Stimulated activated naive CD8-positive, alpha-beta T cell treated with anti-CD3 and anti-CD28 coated beads, Interleukin-15, Interleukin-2, amounts not matched to agents 100 ng/mL and 50 ng/mL, for 24 hours (primary cell): ENCODE results near the gene MLKL.
"Not testable (repeated sequence)": the region's sequence is repeated elsewhere in the genome, so short reads cannot be mapped to it uniquely, and the experiment has no call there.

ENCODE experiments used
- H3K27ac Mint-ChIP-seq: one replicate; pipeline ENCODE4 v1.8.0; 2021; ENCODE audit warnings: mild to moderate bottlenecking, mixed read lengths
- H3K27me3 Mint-ChIP-seq: one replicate; pipeline ENCODE4 v1.8.0; 2021; ENCODE audit warnings: mixed read lengths
- H3K36me3 Mint-ChIP-seq: one replicate; pipeline ENCODE4 v1.8.0; 2021; ENCODE audit warnings: low read depth, mixed read lengths
- H3K4me1 Mint-ChIP-seq: one replicate; pipeline ENCODE4 v1.8.0; 2021; ENCODE audit warnings: low read depth, mixed read lengths
- H3K4me3 Mint-ChIP-seq: one replicate; pipeline ENCODE4 v1.8.0; 2021; ENCODE audit warnings: mild to moderate bottlenecking, mixed read lengths
- H3K9me3 Mint-ChIP-seq: one replicate; pipeline ENCODE4 v1.8.0; 2021; ENCODE audit warnings: mixed read lengths

The MLKL gene

DNA sequence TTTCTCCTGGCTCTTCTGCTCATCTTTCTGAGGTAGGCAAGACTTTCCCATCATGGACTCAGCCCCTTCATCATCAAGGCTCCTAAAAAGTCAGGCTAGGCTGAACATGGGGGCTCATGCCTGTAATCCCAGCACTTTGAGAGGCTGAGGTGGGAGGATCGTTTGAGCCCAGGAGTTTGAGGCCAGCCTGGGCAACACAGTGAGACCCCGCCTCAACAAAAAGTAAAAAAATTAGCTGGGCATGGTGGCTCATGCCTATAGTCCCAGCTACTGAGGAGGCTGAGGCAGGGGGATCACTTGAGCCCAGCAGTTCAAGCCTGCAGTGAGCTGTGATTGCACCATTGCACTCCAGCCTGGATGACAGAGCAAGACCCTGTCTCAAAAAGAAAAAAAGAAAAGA lies 21.5 kb upstream of the MLKL start:
- H3K36me3 Mint-ChIP-seq, H3K27ac Mint-ChIP-seq, H3K9me3 Mint-ChIP-seq, H3K27me3 Mint-ChIP-seq, H3K4me1 Mint-ChIP-seq, H3K4me3 Mint-ChIP-seq: not testable (repeated sequence)

DNA sequence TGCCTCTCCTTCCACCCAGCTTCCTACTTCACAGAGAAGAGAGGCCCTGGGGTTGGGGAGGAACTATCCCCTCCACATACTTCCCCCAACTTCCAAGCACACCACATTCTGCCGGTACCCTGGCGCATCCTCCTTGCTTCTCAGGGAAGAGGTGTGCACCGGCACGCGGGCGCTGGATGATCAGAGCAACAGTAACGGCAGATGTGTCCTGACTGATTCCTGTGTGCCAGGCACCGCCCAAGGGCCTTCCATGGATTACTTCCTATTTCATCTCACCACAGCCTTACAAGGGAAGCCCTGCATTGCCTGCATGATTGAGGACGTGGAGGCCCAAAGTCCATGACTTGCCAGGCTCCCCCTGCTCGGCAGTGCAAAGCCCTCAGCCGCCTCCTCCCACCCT lies 21.1 kb upstream of the MLKL start:
- no peak overlapping the region for H3K4me3 Mint-ChIP-seq
- H3K36me3 Mint-ChIP-seq, result no peaks in the 10 kb centered on the region

DNA sequence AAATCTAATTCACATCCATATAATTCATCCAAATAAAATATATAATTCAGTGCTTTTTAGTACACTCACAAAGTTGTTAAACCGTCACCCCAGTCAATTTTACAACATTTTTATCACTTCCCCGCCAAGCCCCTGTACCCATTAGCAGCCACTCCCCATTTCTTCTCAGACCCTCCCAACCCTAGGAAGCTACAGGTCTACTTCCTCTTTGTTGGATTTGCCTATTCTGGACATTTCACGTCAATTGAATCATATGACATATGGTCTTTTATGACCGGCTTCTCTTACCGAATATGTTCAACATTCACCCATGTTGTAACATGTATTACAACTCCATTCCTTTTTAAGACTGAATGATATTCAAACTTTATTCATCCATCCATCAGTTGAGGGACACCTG lies 19.9 kb upstream of the MLKL start:
- no peaks in the 10 kb centered on the region for H3K9me3 Mint-ChIP-seq
- H3K27me3 Mint-ChIP-seq, result peaks cover 6% of the 10 kb centered on the region
- H3K27ac Mint-ChIP-seq, result no peak overlapping the region
- no peak overlapping the region for H3K4me3 Mint-ChIP-seq
- H3K4me1 Mint-ChIP-seq, result no peaks in the 10 kb centered on the region
- no peaks in the 10 kb centered on the region for H3K36me3 Mint-ChIP-seq

More for the DNA sequence above, 21.1 kb upstream of the MLKL start:
- H3K27ac Mint-ChIP-seq, result no peak overlapping the region
- peaks cover 6% of the 10 kb centered on the region for H3K27me3 Mint-ChIP-seq
- H3K4me1 Mint-ChIP-seq, result no peaks in the 10 kb centered on the region
- H3K9me3 Mint-ChIP-seq, result no peaks in the 10 kb centered on the region

DNA sequence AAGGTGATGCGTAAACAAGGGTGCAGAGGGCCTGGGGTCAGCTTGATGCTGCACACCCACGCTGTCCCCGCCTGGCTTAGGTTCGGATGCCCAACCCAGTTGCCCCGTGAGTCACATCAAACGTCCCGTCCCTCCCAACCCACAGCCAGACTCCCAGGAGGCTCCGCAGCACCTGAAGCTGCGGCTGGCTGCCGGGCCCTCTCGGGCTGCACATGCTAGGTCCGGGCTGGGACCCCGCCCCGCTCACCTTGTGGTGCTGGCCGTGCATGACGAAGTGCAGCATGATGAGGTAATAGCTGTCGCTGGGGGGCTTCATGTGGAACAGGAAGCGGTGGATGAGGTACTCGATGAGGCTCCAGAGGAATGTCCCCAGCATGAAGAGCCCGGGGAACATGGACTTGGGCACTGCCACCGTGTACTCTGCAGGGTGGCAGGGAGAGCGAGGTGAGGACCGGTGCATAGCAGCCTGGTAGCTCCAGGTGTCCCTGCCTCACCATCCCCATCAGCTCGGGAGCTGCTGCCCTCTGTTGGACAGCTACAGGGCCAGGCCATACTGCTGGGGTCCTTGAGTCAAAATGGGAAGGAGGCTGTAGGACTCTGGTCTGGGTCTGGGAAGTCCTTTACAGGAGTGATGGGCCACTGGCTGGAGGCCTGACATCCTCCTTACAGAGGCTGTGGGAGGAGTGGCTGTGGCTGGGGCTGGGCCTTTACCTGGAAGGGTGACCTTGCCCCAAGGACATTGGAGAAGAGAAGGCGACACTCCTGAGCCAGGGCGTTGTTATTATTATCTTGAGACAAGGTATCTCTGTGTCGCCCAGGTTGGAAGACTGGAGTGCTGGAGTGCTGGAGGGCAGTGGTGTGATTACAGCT lies 18.3 kb upstream of the MLKL start:
- Mint-ChIP-seq H3K4me3 (no peak overlapping the region), H3K27me3 (peaks cover 6% of the 10 kb centered on the region), H3K9me3 (no peaks in the 10 kb centered on the region), H3K4me1 (no peaks in the 10 kb centered on the region), H3K27ac (no peak overlapping the region), H3K36me3 (no peaks in the 10 kb centered on the region)

DNA sequence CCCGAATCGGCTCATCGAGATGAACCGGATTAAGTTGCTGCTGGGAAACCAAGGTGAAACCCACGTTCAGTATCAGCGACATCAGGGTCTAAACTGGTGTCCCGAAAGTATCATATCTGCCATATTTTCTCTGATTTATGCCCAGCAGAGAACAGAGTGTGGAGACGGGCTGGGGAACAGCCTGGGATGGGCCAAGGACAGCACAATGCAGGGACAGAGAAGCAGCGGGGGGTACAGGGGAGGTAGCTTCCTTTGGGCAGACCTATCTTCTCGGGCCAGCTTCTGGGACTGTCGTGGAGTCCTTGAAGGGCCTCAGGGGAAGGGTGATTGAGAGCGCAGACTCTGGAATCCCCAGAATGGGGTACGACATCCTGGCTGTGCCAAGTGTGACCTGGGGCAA lies 17.5 kb upstream of the MLKL start:
- Mint-ChIP-seq H3K36me3 (no peaks in the 10 kb centered on the region), H3K27ac (no peak overlapping the region), H3K9me3 (no peaks in the 10 kb centered on the region), H3K4me3 (no peak overlapping the region), H3K4me1 (no peaks in the 10 kb centered on the region), H3K27me3 (peaks cover 4% of the 10 kb centered on the region)

DNA sequence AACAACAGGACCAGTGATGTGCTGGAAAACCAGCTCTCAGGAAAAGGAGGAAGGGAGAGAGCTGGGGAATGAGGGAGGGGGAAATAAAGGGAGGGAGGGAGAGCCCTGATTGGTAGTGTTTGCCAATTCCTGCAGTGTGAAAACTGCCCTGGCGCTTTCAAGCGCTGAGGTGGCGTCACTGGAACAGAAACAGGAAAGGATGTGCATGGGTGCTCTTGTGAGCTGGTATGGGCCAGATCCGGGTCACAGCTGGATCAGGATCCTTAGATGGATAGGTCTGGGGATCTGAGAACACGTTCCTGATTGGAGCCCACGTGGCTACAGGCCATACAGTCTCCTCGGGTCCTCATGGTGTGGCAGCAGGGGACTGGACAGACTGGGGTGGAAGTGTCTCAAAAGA lies 16.7 kb upstream of the MLKL start:
- H3K27ac Mint-ChIP-seq, result no peak overlapping the region
- H3K4me3 Mint-ChIP-seq, result no peak overlapping the region
- H3K27me3 Mint-ChIP-seq, result no peaks in the 10 kb centered on the region
- no peaks in the 10 kb centered on the region for H3K9me3 Mint-ChIP-seq
- no peaks in the 10 kb centered on the region for H3K4me1 Mint-ChIP-seq
- no peaks in the 10 kb centered on the region for H3K36me3 Mint-ChIP-seq

DNA sequence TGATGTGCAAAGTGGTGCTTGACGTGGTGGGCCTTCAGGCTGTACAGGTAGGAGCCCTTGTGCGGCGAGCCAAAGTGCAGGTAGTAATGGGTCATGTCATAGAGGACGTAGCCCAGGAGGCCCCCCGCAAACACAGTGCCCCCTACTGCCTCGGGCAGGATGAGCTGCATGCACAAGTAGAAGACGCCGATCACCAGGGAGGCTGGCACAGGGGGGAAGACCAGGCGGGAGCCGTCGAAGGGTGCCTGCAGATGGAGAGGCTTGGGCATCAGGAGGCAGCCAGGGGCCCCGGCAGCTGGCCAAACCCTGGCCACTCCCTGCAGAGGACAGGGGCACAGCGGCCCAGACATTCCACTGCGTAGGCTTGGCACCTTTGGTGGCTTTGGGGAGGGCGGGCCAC lies 15.7 kb upstream of the MLKL start:
- Mint-ChIP-seq H3K36me3 (no peaks in the 10 kb centered on the region), H3K4me3 (no peak overlapping the region), H3K9me3 (no peaks in the 10 kb centered on the region), H3K4me1 (no peaks in the 10 kb centered on the region), H3K27ac (no peak overlapping the region), H3K27me3 (no peaks in the 10 kb centered on the region)

DNA sequence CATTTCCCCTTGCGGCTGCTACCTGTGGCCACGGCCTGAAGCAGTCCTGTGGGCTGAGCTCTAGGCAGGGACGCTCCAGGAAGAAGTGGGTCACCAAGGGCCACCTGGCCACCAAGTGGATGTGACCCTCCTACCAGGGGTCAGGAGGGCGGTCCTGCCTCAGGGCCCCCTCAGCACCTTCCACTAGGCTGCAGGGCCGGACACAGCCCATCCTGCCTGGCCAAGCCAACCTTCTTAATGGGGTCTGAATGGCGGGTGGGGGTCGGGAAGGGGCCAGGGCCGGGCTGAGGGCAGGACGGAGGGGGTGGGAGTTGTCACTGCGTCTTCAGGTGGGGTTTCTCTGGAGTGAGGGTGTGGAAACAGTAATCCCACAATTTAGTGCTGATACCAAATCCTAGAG lies 13.2 kb upstream of the MLKL start:
- H3K27ac Mint-ChIP-seq, result no peak overlapping the region
- peaks cover 6% of the 10 kb centered on the region for H3K4me1 Mint-ChIP-seq
- H3K4me3 Mint-ChIP-seq, result no peak overlapping the region
- no peaks in the 10 kb centered on the region for H3K36me3 Mint-ChIP-seq
- H3K9me3 Mint-ChIP-seq, result no peaks in the 10 kb centered on the region
- H3K27me3 Mint-ChIP-seq, result no peaks in the 10 kb centered on the region

DNA sequence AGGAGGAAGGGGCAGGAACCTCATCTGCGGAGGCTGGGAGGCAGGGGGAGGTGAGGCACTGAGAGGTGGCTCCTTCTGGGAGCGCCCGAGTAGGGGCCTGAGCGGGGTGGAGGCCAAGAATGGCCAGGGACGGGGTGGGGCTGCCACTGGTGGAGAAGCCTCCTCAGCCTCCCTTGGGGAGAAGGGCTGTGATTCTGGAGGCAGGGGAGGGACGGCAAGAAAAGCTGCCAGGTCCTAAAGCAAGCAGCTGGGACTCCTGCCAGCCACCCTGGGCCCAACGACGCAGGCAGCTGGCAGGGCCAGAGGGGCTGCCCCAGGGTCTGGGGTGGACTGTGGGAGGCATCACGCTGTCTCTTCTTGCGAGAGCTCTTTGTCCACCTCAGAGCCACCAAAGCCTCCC lies 12.7 kb upstream of the MLKL start:
- Mint-ChIP-seq H3K27me3 (no peaks in the 10 kb centered on the region), H3K36me3 (no peaks in the 10 kb centered on the region), H3K9me3 (no peaks in the 10 kb centered on the region), H3K4me3 (no peak overlapping the region), H3K27ac (no peak overlapping the region), H3K4me1 (peaks cover 6% of the 10 kb centered on the region)

DNA sequence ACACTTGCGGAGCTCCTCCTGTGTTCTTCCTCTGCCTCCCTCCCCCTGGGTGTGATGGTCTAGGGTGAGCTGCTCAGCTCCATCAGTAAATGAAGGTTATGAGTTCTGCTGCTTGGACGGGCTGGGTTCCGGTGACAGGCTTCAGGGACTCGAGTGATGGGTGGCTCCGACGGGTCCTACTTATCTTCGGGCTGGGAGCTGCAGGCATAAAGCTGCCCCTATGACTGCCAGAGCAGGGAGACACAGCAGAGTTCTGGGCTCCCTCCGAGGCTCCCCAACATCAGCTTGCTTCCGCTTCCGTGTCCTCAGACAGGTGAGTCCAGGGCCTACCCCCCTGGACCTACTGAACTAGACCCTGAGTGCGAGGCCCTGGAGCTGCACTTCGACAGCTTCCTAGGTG lies 11.3 kb upstream of the MLKL start:
- Mint-ChIP-seq H3K4me3 (no peak overlapping the region), H3K9me3 (no peaks in the 10 kb centered on the region), H3K4me1 (peaks cover 6% of the 10 kb centered on the region), H3K36me3 (no peaks in the 10 kb centered on the region), H3K27ac (no peak overlapping the region), H3K27me3 (no peaks in the 10 kb centered on the region)

DNA sequence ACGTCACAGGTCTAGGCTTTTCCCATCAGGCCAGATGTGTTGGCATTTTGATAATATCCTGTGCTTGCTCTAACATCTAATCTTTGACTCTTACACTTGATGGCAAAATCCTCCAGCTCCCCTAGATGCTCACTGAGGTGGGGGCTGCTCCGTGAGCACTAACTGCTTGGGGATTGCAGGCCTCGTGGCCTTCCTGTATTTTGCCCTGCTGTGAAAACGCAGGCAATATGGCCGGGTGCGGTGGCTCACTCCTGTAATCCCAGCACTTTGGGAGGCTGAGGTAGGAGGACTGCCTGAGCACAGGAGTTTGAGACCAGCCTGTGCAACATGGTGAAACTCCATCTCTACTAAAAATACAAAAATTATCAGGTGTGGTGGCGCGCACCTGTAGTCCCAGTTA lies 9.7 kb upstream of the MLKL start:
- no peak overlapping the region for H3K27ac Mint-ChIP-seq

DNA sequence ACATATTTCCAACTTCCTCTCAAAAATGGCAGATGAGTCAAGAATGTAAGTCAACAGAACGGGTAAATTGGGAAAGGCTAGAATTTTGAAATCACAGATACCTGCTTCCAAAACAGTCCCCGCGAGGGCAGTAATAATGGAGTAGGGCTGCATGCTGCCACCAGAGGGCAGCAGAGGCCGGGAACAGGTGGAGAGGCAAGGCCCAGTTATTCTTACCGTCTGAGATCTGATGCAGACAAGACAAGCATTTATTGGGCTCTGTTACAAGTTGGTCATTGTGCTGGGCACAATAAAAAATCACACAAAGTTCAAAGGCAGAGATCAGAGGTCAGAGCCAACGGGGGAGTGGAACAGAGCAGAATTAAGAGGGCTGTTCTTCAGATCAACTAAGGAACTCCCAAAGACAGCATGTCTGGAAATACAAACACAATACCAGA lies 8.8 kb upstream of the MLKL start:
- no peak overlapping the region for H3K4me3 Mint-ChIP-seq
- no peaks in the 10 kb centered on the region for H3K27me3 Mint-ChIP-seq
- peaks cover 6% of the 10 kb centered on the region for H3K4me1 Mint-ChIP-seq
- H3K36me3 Mint-ChIP-seq, result no peaks in the 10 kb centered on the region
- H3K27ac Mint-ChIP-seq, result no peak overlapping the region
- no peaks in the 10 kb centered on the region for H3K9me3 Mint-ChIP-seq

More for the DNA sequence above, 9.7 kb upstream of the MLKL start:
- peaks cover 6% of the 10 kb centered on the region for H3K4me1 Mint-ChIP-seq
- no peaks in the 10 kb centered on the region for H3K36me3 Mint-ChIP-seq
- no peak overlapping the region for H3K4me3 Mint-ChIP-seq
- no peaks in the 10 kb centered on the region for H3K9me3 Mint-ChIP-seq
- no peaks in the 10 kb centered on the region for H3K27me3 Mint-ChIP-seq

DNA sequence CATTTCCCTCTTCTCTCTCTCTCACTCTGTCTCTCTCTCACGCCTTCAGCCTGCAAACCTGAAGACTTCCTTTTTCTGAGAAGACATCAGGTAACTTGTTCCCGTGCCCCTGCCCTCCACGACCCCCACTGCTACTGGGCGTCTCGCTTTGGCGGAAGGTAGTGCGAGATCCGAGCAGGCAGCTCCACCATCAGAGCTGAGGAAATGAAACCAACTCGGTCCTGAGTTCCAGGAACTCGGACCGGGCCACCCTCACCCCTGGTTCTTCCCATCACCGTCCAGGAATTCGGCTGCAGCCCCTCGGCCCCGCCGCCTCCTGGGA lies 585 bp downstream of the MLKL start:
- Mint-ChIP-seq H3K36me3 (peaks cover 31% of the 10 kb centered on the region), H3K4me1 (peaks cover 66% of the 10 kb centered on the region), H3K27ac (peak overlapping the region; percentile 100), H3K9me3 (no peaks in the 10 kb centered on the region), H3K27me3 (no peaks in the 10 kb centered on the region), H3K4me3 (peak overlapping the region; percentile 100)

DNA sequence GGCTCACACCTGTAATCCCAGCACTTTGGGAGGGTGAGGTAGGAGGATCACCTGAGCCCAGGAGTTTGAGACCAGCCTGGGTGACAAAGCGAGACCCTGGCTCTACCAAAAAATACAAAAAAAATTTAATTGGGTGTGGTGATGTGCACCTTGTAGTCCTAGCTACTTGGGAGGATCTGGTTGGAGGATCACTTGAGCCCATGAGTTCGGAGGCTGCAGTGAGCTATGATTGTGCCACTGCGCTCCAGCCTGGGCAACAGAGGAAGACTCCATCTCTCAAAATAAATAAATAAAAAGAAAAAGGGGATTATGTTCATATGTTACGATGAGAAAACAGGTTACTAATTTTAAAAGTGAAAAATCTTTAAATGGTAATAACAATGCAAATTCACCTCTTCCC lies 996 bp downstream of the MLKL start:
- Mint-ChIP-seq H3K4me3 (peak overlapping the region; percentile 100), H3K27ac (peak overlapping the region; percentile 74), H3K4me1 (peaks cover 66% of the 10 kb centered on the region), H3K36me3 (peaks cover 33% of the 10 kb centered on the region), H3K27me3 (no peaks in the 10 kb centered on the region), H3K9me3 (no peaks in the 10 kb centered on the region)

DNA sequence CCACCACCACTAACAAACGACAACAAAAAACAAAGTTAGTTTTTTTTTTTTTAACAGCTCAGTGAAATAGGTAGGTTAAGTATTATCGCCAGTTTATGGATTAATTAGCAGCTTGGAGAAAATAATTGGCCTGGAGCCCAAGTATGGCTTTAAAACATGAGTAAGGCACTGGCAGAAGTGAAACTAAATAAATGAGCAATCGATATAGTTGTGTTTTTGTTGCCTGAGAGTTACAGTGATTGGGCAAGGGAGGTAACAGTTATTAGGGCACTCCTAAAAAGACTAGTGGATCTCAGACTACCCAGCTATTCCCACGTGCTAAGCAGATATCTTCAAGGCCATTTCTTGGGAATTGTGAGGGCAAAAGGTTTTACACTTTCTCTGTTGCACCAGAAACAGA lies 2.4 kb downstream of the MLKL start:
- Mint-ChIP-seq H3K4me3 (peak overlapping the region; percentile 100), H3K9me3 (no peaks in the 10 kb centered on the region), H3K4me1 (peaks cover 66% of the 10 kb centered on the region), H3K27ac (peak overlapping the region; percentile 52), H3K27me3 (no peaks in the 10 kb centered on the region), H3K36me3 (peaks cover 40% of the 10 kb centered on the region)
